SK-N-SH (cell line): ENCODE data around the gene ZFAND6. TPM values are rescaled to one million over a fixed set of nuclear protein-coding genes. Genes with fewer than 3 reads are reported as not detected.

Experiments used
- CTCF ChIA-PET: fragments of 300-600, 350-600 bp; formaldehyde crosslinking; extraction: SDS; loops from one replicate; lab custom pipeline; 2021; lab: Yijun Ruan, JAX
- POLR2A ChIA-PET: fragments of 350-600 bp; sonication (Branson Sonifier 250); formaldehyde crosslinking; extraction: SDS; loops from one replicate; lab custom pipeline; 2020; ENCODE audit warnings: antibody characterized with exemption, inconsistent platforms; lab: Yijun Ruan, JAX
- DNase-seq: peaks from one replicate; pipeline ENCODE4 v3.0.0; 2012
- H2AFZ ChIP-seq: fragments of 200-600 bp; sonication (generic); 2 replicates; pipeline ENCODE4 v1.8.1; 2016; ENCODE audit warnings: antibody characterized with exemption, mild to moderate bottlenecking, low read depth
- H3F3A ChIP-seq: fragments of 200-600 bp; sonication (generic); replicated peaks from 2 replicates; pipeline ENCODE3; 2016; ENCODE audit warnings: antibody characterized with exemption, mild to moderate bottlenecking; ENCODE audit not compliant: insufficient read depth
- H3K27ac ChIP-seq, 2 experiments: fragments of 200-500 bp in 1 of 2; fragments of 200-600 bp in 1 of 2; sonication (Bioruptor generic) in 1 of 2; sonication (generic), shearing (Covaris generic) in 1 of 2; 2 replicates each; pipeline versions ENCODE4 v1.5.1 to v1.6.1; 2014 to 2016; ENCODE audit warnings: low read depth in 2 of 2, inconsistent platforms in 1 of 2, low read length in 1 of 2, mild to moderate bottlenecking in 1 of 2, mixed read lengths in 1 of 2
- H3K27me3 ChIP-seq: fragments of 200-600 bp; sonication (generic), shearing (Covaris generic); 2 replicates; pipeline ENCODE4 v1.6.1; 2016; ENCODE audit warnings: mixed run types; ENCODE audit not compliant: insufficient read depth
- H3K36me3 ChIP-seq, 2 experiments: fragments of 200-500 bp in 1 of 2; fragments of 200-600 bp in 1 of 2; sonication (Bioruptor generic) in 1 of 2; sonication (generic) in 1 of 2; replicated peaks in 1 of 2; 2 replicates each; pipeline versions ENCODE3 to v1.5.1; 2014 to 2016; ENCODE audit warnings: low read length in 1 of 2, mild to moderate bottlenecking in 1 of 2; ENCODE audit not compliant: insufficient read depth in 2 of 2, control insufficient read depth in 1 of 2
- H3K4me1 ChIP-seq, 2 experiments: fragments of 200-500 bp in 1 of 2; fragments of 200-600 bp in 1 of 2; sonication (Bioruptor generic) in 1 of 2; sonication (generic), shearing (Covaris generic) in 1 of 2; 2 replicates each; pipeline versions ENCODE4 v1.5.1 to v1.6.1; 2014 to 2016; ENCODE audit warnings: low read depth in 1 of 2, low read length in 1 of 2, mixed run types in 1 of 2; ENCODE audit not compliant: insufficient read depth in 2 of 2, control insufficient read depth in 1 of 2
- H3K4me2 ChIP-seq: fragments of 200-600 bp; sonication (generic), shearing (Covaris generic); 2 replicates; pipeline ENCODE4 v1.6.1; 2017; ENCODE audit warnings: mixed run types
- H3K4me3 ChIP-seq, 2 experiments: fragments of 200-500 bp in 1 of 2; fragments of 200-600 bp in 1 of 2; sonication (Bioruptor generic) in 1 of 2; sonication (generic), shearing (Covaris generic) in 1 of 2; 2 replicates each; pipeline versions ENCODE4 v1.5.1 to v1.8.1; 2014 to 2016; ENCODE audit warnings: low read depth in 2 of 2, inconsistent platforms in 1 of 2, low read length in 1 of 2, mild to moderate bottlenecking in 1 of 2, mixed read lengths in 1 of 2, moderate library complexity in 1 of 2
- H3K79me2 ChIP-seq: fragments of 200-600 bp; sonication (generic); 2 replicates; pipeline ENCODE4 v1.8.1; 2017; ENCODE audit warnings: mild to moderate bottlenecking; ENCODE audit not compliant: insufficient read depth
- H3K9ac ChIP-seq: fragments of 200-600 bp; sonication (generic); 2 replicates; pipeline ENCODE4 v1.6.1; 2017; ENCODE audit warnings: mixed run types
- H3K9me2 ChIP-seq: fragments of 200-600 bp; sonication (generic); 2 replicates; pipeline ENCODE4 v1.6.1; 2017; ENCODE audit warnings: mixed run types
- H3K9me3 ChIP-seq: fragments of 200-600 bp; sonication (generic); 2 replicates; pipeline ENCODE4 v1.6.1; 2017; ENCODE audit warnings: mixed run types, mild to moderate bottlenecking, moderate library complexity
- H4K20me1 ChIP-seq: fragments of 200-600 bp; sonication (generic); 2 replicates; pipeline ENCODE4 v1.6.1; 2017; ENCODE audit warnings: mild to moderate bottlenecking, mixed run types; ENCODE audit not compliant: insufficient read depth
- GATA2 ChIP-seq: sonication (generic); formaldehyde crosslinking; IDR thresholded peaks from 2 replicates; pipeline ENCODE4 v1.5.0; 2020; ENCODE audit warnings: mild to moderate bottlenecking, missing genetic modification reagents
- MXI1 ChIP-seq: IDR thresholded peaks from 2 replicates; pipeline ENCODE4 v1.6.1; 2012; ENCODE audit warnings: mild to moderate bottlenecking, low read depth, low read length, improper control_type of control experiment
- TCF12 ChIP-seq: IDR thresholded peaks from 2 replicates; pipeline ENCODE4 v1.4.0; 2012
- WGBS: methylation state at CpG from one replicate; pipeline ENCODE4 v1.1.6; 2017; ENCODE audit warnings: low lambda C conversion rate; 5-methylcytosine and 5-hydroxymethylcytosine counted together
- polyA plus RNA-seq, 3 experiments: library from polyadenylated mRNA; depleted of rRNA; stranded (reverse); fragments of >200 nt; gene quantifications; 2 replicates each; pipeline ENCODE4 v1.2.3, GENCODE V29; 2012
- TF ChIP-seq, protein P1 (sequence below): IDR thresholded peaks from 2 replicates; pipeline ENCODE4 v1.6.1; 2012; ENCODE audit warnings: mild to moderate bottlenecking, low read depth, low read length, moderate library complexity
- TF ChIP-seq, protein P2 (sequence below): IDR thresholded peaks from 2 replicates; pipeline ENCODE4; 2012
- TF ChIP-seq, protein P3 (sequence below): fragments of 200-600 bp; sonication (generic); IDR thresholded peaks from 2 replicates; pipeline ENCODE4 v1.6.1; 2017; ENCODE audit warnings: antibody characterized with exemption, mild to moderate bottlenecking, moderate library complexity

The ZFAND6 gene
- polyA plus RNA-seq, 1 of the 3 experiments (the other 2 are of a cell fraction) = 90.1 TPM

DNA sequence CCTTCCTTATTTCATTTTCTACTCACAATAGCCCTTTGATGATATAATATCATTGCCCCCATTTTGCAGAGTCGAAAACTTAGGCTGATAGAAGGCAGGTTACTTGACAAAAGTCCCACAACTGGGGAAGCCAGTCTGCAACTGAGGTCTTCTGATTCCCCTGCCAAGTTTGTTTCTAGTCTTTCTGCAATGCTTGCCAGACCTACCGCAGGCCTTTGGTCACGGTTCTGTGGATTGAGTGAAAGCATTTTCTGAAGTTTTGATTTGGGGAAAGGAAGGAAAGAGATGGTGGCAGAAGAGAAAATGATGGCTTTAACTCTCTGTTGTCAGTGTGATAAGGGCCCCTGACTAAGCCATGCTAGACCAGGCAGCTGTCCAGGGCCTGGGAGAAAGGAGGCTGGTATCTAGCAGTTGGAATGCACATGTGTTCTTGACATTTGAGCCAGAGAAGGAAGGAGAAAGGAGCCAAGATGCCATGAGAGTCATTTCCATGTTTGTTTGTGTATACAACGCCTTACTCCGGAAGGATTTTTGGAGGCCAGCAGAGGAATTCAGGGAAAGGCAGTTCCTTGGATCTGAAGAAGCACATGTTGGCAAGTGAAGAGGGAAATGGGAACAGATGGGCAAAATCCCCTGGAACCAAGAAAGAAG is 123.3 kb downstream of the ZFAND6 start:
- Histone ChIP-seq H3K4me2 (no peak overlapping the region), H3F3A (peaks cover 10% of the 10 kb centered on the region), H3K27ac (no peak overlapping the region), H3K79me2 (no peaks in the 10 kb centered on the region), H3K9ac (no peak overlapping the region), H2AFZ (no peak overlapping the region), H3K4me1 (peaks cover 0 to 6% of the 10 kb centered on the region in 2 experiments; a peak in 1 of 4 replicates), H3K9me3 (no peaks in the 10 kb centered on the region), H3K36me3 (peaks cover 25 to 55% of the 10 kb centered on the region in 2 experiments), H3K27me3 (no peaks in the 10 kb centered on the region), H3K4me3 (no peak overlapping the region), H4K20me1 (no peaks in the 10 kb centered on the region), H3K9me2 (no peaks in the 10 kb centered on the region)
- CTCF ChIA-PET = interaction anchor here (0.6 to 1.1 kb wide), 2 partner anchors 10 to 203 kb away, joined by 3 read pairs; no protein-coding TSS in a partner anchor
- POLR2A ChIA-PET = no interaction called here
- no peak for DNase-seq
- TF ChIP-seq MXI1 (no peak), TCF12 (peak; percentile 21; the same call in 1 of the 2 replicates)
- TF ChIP-seq, protein P1, sequence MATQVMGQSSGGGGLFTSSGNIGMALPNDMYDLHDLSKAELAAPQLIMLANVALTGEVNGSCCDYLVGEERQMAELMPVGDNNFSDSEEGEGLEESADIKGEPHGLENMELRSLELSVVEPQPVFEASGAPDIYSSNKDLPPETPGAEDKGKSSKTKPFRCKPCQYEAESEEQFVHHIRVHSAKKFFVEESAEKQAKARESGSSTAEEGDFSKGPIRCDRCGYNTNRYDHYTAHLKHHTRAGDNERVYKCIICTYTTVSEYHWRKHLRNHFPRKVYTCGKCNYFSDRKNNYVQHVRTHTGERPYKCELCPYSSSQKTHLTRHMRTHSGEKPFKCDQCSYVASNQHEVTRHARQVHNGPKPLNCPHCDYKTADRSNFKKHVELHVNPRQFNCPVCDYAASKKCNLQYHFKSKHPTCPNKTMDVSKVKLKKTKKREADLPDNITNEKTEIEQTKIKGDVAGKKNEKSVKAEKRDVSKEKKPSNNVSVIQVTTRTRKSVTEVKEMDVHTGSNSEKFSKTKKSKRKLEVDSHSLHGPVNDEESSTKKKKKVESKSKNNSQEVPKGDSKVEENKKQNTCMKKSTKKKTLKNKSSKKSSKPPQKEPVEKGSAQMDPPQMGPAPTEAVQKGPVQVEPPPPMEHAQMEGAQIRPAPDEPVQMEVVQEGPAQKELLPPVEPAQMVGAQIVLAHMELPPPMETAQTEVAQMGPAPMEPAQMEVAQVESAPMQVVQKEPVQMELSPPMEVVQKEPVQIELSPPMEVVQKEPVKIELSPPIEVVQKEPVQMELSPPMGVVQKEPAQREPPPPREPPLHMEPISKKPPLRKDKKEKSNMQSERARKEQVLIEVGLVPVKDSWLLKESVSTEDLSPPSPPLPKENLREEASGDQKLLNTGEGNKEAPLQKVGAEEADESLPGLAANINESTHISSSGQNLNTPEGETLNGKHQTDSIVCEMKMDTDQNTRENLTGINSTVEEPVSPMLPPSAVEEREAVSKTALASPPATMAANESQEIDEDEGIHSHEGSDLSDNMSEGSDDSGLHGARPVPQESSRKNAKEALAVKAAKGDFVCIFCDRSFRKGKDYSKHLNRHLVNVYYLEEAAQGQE = peak; percentile 77; the same call in 1 of the 2 replicates
- 86% methylated on average over 5 of the region's 5 CpGs for WGBS

DNA sequence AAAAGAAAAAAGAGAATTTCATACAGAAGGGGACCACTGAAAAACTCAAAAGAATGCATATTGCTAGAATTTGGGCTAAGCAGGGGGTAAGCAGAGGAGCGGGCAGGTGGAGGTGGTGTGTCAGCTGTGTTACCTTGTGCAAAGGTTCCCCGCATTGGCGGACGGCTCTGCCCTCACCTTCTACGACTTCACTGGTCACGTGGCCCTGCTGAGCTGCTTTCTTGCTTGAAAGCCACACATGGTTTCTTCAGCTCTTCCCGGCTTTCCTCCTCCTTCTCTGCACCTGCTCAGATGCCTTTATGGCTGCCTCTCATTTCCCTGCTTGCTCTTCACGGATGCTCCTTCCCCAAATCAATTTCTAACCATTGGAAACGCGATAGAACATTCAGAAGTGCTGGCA is 123.8 kb downstream of the ZFAND6 start:
- H4K20me1 ChIP-seq = no peaks in the 10 kb centered on the region
- H3K9ac ChIP-seq = no peak overlapping the region
- H3K9me3 ChIP-seq = no peaks in the 10 kb centered on the region
- H3K27ac ChIP-seq = no peak overlapping the region
- H3K79me2 ChIP-seq = no peaks in the 10 kb centered on the region
- TF ChIP-seq TCF12 (no peak), GATA2 (CRISPR knock-in tag) (no peak)
- TF ChIP-seq, protein P2, sequence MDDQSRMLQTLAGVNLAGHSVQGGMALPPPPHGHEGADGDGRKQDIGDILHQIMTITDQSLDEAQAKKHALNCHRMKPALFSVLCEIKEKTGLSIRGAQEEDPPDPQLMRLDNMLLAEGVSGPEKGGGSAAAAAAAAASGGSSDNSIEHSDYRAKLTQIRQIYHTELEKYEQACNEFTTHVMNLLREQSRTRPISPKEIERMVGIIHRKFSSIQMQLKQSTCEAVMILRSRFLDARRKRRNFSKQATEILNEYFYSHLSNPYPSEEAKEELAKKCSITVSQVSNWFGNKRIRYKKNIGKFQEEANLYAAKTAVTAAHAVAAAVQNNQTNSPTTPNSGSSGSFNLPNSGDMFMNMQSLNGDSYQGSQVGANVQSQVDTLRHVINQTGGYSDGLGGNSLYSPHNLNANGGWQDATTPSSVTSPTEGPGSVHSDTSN = no peak
- TF ChIP-seq, protein P3, sequence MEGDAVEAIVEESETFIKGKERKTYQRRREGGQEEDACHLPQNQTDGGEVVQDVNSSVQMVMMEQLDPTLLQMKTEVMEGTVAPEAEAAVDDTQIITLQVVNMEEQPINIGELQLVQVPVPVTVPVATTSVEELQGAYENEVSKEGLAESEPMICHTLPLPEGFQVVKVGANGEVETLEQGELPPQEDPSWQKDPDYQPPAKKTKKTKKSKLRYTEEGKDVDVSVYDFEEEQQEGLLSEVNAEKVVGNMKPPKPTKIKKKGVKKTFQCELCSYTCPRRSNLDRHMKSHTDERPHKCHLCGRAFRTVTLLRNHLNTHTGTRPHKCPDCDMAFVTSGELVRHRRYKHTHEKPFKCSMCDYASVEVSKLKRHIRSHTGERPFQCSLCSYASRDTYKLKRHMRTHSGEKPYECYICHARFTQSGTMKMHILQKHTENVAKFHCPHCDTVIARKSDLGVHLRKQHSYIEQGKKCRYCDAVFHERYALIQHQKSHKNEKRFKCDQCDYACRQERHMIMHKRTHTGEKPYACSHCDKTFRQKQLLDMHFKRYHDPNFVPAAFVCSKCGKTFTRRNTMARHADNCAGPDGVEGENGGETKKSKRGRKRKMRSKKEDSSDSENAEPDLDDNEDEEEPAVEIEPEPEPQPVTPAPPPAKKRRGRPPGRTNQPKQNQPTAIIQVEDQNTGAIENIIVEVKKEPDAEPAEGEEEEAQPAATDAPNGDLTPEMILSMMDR = no peak
- no peak overlapping the region for H3K4me3 ChIP-seq
- H3K36me3 ChIP-seq = peaks cover 20 to 56% of the 10 kb centered on the region in 2 experiments
- no peaks in the 10 kb centered on the region for H3K9me2 ChIP-seq
- ChIA-PET POLR2A (no interaction called here), CTCF (interaction anchor here (0.6 to 1.1 kb wide), 2 partner anchors 9 to 203 kb away, joined by 3 read pairs; no protein-coding TSS in a partner anchor)
- DNase-seq = no peak
- H3F3A ChIP-seq = peaks cover 7% of the 10 kb centered on the region
- WGBS = 88% methylated on average over 10 of the region's 10 CpGs
- no peak overlapping the region for H2AFZ ChIP-seq
- H3K27me3 ChIP-seq = no peaks in the 10 kb centered on the region
- H3K4me2 ChIP-seq = no peak overlapping the region
- peaks cover 0 to 6% of the 10 kb centered on the region in 2 experiments; a peak in 1 of 4 replicates for H3K4me1 ChIP-seq
